Esophagus muscularis mucosa (tissue), 4 donors: ENCODE measurements around the gene RNF217.

Experiments
- EP300 ChIP-seq: sonication (generic); formaldehyde crosslinking; IDR thresholded peaks from one replicate; pipeline ENCODE4 v1.6.1; 2017; ENCODE audit warnings: antibody characterized with exemption
- POLR2A ChIP-seq: fragments of 450-650 bp; IDR thresholded peaks from one replicate; pipeline ENCODE4 v1.6.1; 2017; ENCODE audit warnings: antibody characterized with exemption, moderate library complexity, mild to moderate bottlenecking, low read depth
- POLR2AphosphoS5 ChIP-seq, 2 donors: sonication (generic); formaldehyde crosslinking; IDR thresholded peaks; one replicate each; pipeline ENCODE4 v1.6.1; 2017; ENCODE audit warnings: antibody characterized with exemption in 2 of 2
- TF ChIP-seq, protein P1 (sequence below), 3 experiments: fragments of 200-600 bp in 2 of 3; fragments of 450-650 bp in 1 of 3; sonication (generic) in 2 of 3; IDR thresholded peaks; one replicate each; pipeline ENCODE4 v1.5.1; 2017 to 2019; ENCODE audit warnings: antibody characterized with exemption in 3 of 3, mild to moderate bottlenecking in 2 of 3, moderate library complexity in 1 of 3

DNA sequence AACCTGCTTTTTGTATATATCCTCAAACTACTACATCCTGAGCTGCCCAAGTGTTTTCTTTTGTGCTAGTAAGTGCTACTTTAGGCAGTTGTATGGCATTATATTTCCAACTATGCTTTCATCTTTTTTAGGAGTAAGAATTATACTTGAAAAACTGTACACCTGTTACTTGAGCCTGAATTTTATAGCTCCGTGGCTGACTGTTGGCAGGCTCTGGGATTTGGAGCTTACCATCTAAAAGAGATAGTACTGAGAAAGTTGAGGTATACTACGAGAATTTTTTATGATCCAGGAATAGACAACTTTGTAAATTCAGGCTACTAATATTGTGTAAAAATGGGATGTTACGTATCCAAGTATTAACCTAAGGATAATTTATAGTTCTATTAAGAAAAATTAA lies 32.4 kb downstream of the RNF217 start:
- TF ChIP-seq, protein P1, sequence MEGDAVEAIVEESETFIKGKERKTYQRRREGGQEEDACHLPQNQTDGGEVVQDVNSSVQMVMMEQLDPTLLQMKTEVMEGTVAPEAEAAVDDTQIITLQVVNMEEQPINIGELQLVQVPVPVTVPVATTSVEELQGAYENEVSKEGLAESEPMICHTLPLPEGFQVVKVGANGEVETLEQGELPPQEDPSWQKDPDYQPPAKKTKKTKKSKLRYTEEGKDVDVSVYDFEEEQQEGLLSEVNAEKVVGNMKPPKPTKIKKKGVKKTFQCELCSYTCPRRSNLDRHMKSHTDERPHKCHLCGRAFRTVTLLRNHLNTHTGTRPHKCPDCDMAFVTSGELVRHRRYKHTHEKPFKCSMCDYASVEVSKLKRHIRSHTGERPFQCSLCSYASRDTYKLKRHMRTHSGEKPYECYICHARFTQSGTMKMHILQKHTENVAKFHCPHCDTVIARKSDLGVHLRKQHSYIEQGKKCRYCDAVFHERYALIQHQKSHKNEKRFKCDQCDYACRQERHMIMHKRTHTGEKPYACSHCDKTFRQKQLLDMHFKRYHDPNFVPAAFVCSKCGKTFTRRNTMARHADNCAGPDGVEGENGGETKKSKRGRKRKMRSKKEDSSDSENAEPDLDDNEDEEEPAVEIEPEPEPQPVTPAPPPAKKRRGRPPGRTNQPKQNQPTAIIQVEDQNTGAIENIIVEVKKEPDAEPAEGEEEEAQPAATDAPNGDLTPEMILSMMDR (IDR thresholded peaks at IDR 0.05) = no peak
- TF ChIP-seq EP300 (no peak), POLR2A (no peak), POLR2AphosphoS5 (IDR thresholded peaks at IDR 0.05) (no peak)
